Measurements from ENCODE around the gene NPM3. TPM values are rescaled to one million over a fixed set of nuclear protein-coding genes. Genes with fewer than 3 reads are reported as not detected.
A peak's percentile ranks its signal among the peaks of the same experiment; 100 is the strongest.

Gene NPM3
- total and polyA plus RNA-seq, 2 of the 13 experiments (the other 11 are each of a cell fraction or from before 2014, with no cell fraction given), result 47.6 to 129 TPM

DNA sequence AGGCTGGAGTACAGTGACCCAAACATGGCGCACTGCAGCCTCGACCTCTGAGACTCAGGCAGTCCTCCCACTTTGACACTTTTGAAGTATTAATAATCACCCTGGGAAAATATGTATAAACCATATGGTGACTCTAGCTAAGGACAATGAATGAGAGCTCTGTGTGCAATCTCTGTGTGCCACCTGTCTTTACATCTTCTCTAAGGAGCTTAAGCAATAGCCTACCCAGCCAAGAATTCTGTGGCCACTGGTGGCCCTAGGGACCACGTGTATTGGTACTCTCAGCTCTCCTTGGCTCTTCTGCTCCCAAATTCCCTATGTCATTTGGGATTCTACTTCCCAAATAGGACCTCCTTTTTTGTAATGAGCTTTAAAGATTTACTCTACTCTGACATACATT lies 31.0 kb downstream of the NPM3 start (continued):
- TF ChIP-seq, protein P1, sequence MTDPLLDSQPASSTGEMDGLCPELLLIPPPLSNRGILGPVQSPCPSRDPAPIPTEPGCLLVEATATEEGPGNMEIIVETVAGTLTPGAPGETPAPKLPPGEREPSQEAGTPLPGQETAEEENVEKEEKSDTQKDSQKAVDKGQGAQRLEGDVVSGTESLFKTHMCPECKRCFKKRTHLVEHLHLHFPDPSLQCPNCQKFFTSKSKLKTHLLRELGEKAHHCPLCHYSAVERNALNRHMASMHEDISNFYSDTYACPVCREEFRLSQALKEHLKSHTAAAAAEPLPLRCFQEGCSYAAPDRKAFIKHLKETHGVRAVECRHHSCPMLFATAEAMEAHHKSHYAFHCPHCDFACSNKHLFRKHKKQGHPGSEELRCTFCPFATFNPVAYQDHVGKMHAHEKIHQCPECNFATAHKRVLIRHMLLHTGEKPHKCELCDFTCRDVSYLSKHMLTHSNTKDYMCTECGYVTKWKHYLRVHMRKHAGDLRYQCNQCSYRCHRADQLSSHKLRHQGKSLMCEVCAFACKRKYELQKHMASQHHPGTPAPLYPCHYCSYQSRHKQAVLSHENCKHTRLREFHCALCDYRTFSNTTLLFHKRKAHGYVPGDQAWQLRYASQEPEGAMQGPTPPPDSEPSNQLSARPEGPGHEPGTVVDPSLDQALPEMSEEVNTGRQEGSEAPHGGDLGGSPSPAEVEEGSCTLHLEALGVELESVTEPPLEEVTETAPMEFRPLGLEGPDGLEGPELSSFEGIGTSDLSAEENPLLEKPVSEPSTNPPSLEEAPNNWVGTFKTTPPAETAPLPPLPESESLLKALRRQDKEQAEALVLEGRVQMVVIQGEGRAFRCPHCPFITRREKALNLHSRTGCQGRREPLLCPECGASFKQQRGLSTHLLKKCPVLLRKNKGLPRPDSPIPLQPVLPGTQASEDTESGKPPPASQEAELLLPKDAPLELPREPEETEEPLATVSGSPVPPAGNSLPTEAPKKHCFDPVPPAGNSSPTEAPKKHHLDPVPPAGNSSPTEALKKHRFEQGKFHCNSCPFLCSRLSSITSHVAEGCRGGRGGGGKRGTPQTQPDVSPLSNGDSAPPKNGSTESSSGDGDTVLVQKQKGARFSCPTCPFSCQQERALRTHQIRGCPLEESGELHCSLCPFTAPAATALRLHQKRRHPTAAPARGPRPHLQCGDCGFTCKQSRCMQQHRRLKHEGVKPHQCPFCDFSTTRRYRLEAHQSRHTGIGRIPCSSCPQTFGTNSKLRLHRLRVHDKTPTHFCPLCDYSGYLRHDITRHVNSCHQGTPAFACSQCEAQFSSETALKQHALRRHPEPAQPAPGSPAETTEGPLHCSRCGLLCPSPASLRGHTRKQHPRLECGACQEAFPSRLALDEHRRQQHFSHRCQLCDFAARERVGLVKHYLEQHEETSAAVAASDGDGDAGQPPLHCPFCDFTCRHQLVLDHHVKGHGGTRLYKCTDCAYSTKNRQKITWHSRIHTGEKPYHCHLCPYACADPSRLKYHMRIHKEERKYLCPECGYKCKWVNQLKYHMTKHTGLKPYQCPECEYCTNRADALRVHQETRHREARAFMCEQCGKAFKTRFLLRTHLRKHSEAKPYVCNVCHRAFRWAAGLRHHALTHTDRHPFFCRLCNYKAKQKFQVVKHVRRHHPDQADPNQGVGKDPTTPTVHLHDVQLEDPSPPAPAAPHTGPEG (CRISPR knock-in tag; IDR thresholded peaks at IDR 0.05), result no peak
- no peak for TF ChIP-seq HOXA3 (CRISPR knock-in tag; IDR thresholded peaks at IDR 0.05)
- no peak for TF ChIP-seq ZBTB7A (CRISPR knock-in tag; IDR thresholded peaks at IDR 0.05)

GRCh38 chr10:101749047-101750016 lies 33.9 kb downstream of the NPM3 start:
- H3K27me3 ChIP-seq (ENCODE audit: control insufficient read depth in 1 of 2, insufficient read depth in 2 of 2, low read length in 2 of 2), result peaks cover 0 to 3% of the 10 kb centered on the region in 2 experiments; a peak in 1 of 5 replicates
- BruUV-seq (replicated peaks), result no TSS peak
- ChIA-PET CTCF (ENCODE audit: low intra/inter-chr PET ratio, low total read pairs) (no interaction called here), POLR2A (no interaction called here)
- no peaks in the 10 kb centered on the region for H4K20me1 ChIP-seq (ENCODE audit: insufficient read depth, low read length)
- H3K4me3 ChIP-seq (replicated peaks in 1 of 3; ENCODE audit: insufficient read depth in 1 of 3, low read depth in 2 of 3, low read length in 3 of 3), result peak overlapping the region in 1 of 3 experiments; percentile 9; a peak in 1 of 6 replicates
- WGBS (ENCODE audit: low lambda C conversion rate), result 33% methylated on average over 16 of the region's 19 CpGs
- ATAC-seq (peak; percentile 73), DNase-seq (ENCODE audit: low spot score) (no peak), FAIRE-seq (no peak)
- no peak overlapping the region for H3K27ac ChIP-seq (ENCODE audit: extremely low read length, insufficient read depth, low read length)
- peaks cover 35% of the 10 kb centered on the region for H3K4me1 ChIP-seq (ENCODE audit: insufficient read depth, low read length)
- H3K9me3 ChIP-seq (ENCODE audit: low read length), result no peaks in the 10 kb centered on the region
- H3K9ac ChIP-seq (ENCODE audit: insufficient read depth, low read depth, low read length), result no peak overlapping the region
- intact Hi-C loops (cut with micrococcal nuclease; ENCODE audit: unreplicated experiment), result no loop called here
- H3K36me3 ChIP-seq (replicated peaks in 1 of 2; ENCODE audit: control insufficient read depth in 1 of 2, insufficient read depth in 2 of 2, low read length in 2 of 2), result no peaks in the 10 kb centered on the region
- no peaks in the 10 kb centered on the region for H3K79me2 ChIP-seq (ENCODE audit: insufficient read depth, low read length)
- H3K4me2 ChIP-seq (ENCODE audit: low read depth, low read length), result peak overlapping the region; percentile 54
- in situ Hi-C loops (cut with HindIII; ENCODE audit: extremely low pct_ligation_motif_present, low pct_unique_long_range_greater_than_20kb), result no loop called here
- peak overlapping the region; percentile 61 for H2AFZ ChIP-seq (ENCODE audit: low read length)
- no peak for TF ChIP-seq HBP1 (CRISPR knock-in tag; IDR thresholded peaks at IDR 0.05; ENCODE audit: low read depth)
- peak; percentile 16; the same call in 1 of the 2 replicates for TF ChIP-seq CTCF (CRISPR knock-in tag; IDR thresholded peaks at IDR 0.05)
- TF ChIP-seq RBFOX2 (IDR thresholded peaks at IDR 0.05; ENCODE audit: low read depth, low read length), result no peak
- TF ChIP-seq, protein P2, sequence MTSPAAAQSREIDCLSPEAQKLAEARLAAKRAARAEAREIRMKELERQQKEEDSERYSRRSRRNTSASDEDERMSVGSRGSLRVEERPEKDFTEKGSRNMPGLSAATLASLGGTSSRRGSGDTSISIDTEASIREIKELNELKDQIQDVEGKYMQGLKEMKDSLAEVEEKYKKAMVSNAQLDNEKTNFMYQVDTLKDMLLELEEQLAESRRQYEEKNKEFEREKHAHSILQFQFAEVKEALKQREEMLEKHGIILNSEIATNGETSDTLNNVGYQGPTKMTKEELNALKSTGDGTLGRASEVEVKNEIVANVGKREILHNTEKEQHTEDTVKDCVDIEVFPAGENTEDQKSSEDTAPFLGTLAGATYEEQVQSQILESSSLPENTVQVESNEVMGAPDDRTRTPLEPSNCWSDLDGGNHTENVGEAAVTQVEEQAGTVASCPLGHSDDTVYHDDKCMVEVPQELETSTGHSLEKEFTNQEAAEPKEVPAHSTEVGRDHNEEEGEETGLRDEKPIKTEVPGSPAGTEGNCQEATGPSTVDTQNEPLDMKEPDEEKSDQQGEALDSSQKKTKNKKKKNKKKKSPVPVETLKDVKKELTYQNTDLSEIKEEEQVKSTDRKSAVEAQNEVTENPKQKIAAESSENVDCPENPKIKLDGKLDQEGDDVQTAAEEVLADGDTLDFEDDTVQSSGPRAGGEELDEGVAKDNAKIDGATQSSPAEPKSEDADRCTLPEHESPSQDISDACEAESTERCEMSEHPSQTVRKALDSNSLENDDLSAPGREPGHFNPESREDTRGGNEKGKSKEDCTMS (CRISPR knock-in tag; conservative IDR thresholded peaks at IDR 0.05), result no peak
- peak; percentile 68; the same call in 1 of the 2 replicates for TF ChIP-seq ZNF652 (CRISPR knock-in tag; IDR thresholded peaks at IDR 0.05; ENCODE audit: borderline replicate concordance, low read depth)
- no peak for TF ChIP-seq KDM1A (CRISPR knock-in tag; IDR thresholded peaks at IDR 0.05)

Data from HepG2 (cell line).